ENCODE data around the gene IP6K3.

The IP6K3 gene

DNA sequence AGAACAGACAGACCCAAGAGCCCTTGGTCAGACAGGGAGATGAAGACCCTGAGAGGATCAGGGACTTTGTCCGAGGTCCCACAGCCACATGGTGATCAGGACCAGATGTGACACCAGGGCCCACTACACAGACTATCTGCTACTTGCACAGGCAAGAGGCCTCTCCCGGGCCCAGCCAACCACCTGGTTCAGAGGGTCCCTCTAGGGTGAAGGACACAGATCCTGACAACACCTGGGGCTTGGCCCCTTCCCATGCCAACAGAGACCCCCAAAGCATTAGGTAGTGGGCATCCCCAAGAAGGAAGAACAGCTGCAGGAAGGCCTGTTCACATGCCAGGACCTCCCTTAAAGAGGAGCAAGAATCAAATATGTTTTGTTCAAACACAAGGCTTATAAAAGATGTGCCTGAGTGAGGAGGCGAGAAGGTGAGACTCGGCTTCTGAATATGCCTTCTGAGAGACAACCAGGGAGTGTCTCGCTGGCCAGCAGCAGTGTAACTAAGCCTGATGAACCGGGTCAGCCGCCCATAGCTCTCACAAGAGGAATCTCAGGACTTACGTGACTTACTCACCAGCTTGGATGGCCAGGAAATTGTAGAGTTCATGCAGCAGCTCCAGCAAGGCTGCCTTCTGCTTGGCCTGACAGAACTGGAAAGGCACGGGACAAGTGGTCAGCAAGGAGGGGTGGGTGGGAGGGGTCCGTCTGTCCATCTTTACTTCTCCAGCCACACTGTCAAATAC is 37.2 kb upstream of the IP6K3 start:
- TF ChIP-seq, protein P1, sequence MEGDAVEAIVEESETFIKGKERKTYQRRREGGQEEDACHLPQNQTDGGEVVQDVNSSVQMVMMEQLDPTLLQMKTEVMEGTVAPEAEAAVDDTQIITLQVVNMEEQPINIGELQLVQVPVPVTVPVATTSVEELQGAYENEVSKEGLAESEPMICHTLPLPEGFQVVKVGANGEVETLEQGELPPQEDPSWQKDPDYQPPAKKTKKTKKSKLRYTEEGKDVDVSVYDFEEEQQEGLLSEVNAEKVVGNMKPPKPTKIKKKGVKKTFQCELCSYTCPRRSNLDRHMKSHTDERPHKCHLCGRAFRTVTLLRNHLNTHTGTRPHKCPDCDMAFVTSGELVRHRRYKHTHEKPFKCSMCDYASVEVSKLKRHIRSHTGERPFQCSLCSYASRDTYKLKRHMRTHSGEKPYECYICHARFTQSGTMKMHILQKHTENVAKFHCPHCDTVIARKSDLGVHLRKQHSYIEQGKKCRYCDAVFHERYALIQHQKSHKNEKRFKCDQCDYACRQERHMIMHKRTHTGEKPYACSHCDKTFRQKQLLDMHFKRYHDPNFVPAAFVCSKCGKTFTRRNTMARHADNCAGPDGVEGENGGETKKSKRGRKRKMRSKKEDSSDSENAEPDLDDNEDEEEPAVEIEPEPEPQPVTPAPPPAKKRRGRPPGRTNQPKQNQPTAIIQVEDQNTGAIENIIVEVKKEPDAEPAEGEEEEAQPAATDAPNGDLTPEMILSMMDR (IDR thresholded peaks at IDR 0.05; ENCODE audit: insufficient read depth, low read depth, low read length, missing control alignments) = no peak
- no peak overlapping the region for H3K4me3 ChIP-seq (ENCODE audit: low read length)
- peak; percentile 15 for DNase-seq (ENCODE audit: low read depth)

- TF ChIP-seq, protein P1 (IDR thresholded peaks at IDR 0.05; ENCODE audit: insufficient read depth, low read depth, low read length, missing control alignments) = no peak
- DNase-seq (ENCODE audit: low read depth) = no peak
- no peak overlapping the region for H3K4me3 ChIP-seq (ENCODE audit: low read length)
Observed at GRCh38 chr6:33782561-33782960, 35.9 kb upstream of the IP6K3 start.

GRCh38 chr6:33781131-33781975 is 34.6 kb upstream of the IP6K3 start:
- TF ChIP-seq, protein P1 (IDR thresholded peaks at IDR 0.05; ENCODE audit: insufficient read depth, low read depth, low read length, missing control alignments) = no peak
- peak; percentile 41 for DNase-seq (ENCODE audit: low read depth)
- no peak overlapping the region for H3K4me3 ChIP-seq (ENCODE audit: low read length)

- H3K4me3 ChIP-seq (ENCODE audit: low read length) = no peak overlapping the region
- TF ChIP-seq, protein P1 (IDR thresholded peaks at IDR 0.05; ENCODE audit: insufficient read depth, low read depth, low read length, missing control alignments) = no peak
- no peak for DNase-seq (ENCODE audit: low read depth)
Observed at GRCh38 chr6:33779895-33780294, 33.2 kb upstream of the IP6K3 start.

- H3K4me3 ChIP-seq (ENCODE audit: low read length) = no peak overlapping the region
- TF ChIP-seq, protein P1 (IDR thresholded peaks at IDR 0.05; ENCODE audit: insufficient read depth, low read depth, low read length, missing control alignments) = no peak
- no peak for DNase-seq (ENCODE audit: low read depth)
Observed at GRCh38 chr6:33779290-33779689, 32.6 kb upstream of the IP6K3 start.

GRCh38 chr6:33778444-33779121 is 31.9 kb upstream of the IP6K3 start:
- no peak overlapping the region for H3K4me3 ChIP-seq (ENCODE audit: low read length)
- no peak for DNase-seq (ENCODE audit: low read depth)
- TF ChIP-seq, protein P1 (IDR thresholded peaks at IDR 0.05; ENCODE audit: insufficient read depth, low read depth, low read length, missing control alignments) = no peak
